Measurements from ENCODE around the gene GDPD3.

DNA sequence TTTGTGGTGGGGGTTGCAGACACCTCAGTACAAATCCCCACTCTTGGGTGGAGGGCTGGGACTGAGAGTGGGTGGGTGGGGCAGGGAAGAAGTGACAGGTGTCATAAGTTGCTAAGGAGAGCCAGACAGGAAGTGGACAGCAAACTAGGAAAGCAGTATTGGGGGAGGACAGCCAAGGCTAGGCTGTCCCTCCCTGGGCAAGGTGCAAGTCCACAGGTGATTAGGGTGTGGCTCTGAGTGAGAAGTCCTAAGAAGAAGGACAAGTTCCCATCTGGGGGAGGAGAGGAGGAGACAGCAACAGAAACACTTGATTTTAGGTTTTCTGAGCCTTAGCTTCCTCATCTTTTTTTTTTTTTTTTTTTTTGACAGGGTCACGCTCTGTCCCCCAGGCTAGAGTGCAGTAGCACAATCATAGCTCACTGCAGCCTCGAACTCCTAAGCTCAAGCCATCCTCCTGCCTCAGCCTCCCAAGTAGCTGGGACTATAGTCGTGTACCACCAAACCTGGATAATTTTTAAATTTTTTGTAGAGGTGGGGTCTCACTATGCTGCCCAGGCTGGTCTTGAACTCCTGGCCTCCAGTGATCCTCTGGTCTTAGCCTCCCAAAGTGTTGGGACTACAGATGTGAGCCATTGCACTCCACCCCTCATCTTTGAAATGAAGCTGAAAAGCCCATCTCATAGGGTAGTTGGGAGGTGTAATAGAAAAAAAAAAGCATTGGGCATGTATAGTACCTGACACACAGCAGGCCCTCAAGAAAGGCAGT, 7.2 kb upstream of the GDPD3 start:
- TF ChIP-seq, protein P1, sequence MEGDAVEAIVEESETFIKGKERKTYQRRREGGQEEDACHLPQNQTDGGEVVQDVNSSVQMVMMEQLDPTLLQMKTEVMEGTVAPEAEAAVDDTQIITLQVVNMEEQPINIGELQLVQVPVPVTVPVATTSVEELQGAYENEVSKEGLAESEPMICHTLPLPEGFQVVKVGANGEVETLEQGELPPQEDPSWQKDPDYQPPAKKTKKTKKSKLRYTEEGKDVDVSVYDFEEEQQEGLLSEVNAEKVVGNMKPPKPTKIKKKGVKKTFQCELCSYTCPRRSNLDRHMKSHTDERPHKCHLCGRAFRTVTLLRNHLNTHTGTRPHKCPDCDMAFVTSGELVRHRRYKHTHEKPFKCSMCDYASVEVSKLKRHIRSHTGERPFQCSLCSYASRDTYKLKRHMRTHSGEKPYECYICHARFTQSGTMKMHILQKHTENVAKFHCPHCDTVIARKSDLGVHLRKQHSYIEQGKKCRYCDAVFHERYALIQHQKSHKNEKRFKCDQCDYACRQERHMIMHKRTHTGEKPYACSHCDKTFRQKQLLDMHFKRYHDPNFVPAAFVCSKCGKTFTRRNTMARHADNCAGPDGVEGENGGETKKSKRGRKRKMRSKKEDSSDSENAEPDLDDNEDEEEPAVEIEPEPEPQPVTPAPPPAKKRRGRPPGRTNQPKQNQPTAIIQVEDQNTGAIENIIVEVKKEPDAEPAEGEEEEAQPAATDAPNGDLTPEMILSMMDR (IDR thresholded peaks at IDR 0.05; ENCODE audit: borderline replicate concordance, extremely low read depth, low read length, poor library complexity, severe bottlenecking): no peak
- TF ChIP-seq EZH2 (IDR thresholded peaks at IDR 0.05; ENCODE audit: borderline replicate concordance, low read depth, low read length, severe bottlenecking): no peak

Measured in DND-41 (cell line).